ENCODE data around the gene CCDC69. TPM values are rescaled to one million over a fixed set of nuclear protein-coding genes. Genes with fewer than 3 reads are reported as not detected.
A peak's percentile ranks its signal among the peaks of the same experiment; 100 is the strongest.
"Not testable (repeated sequence)": the region's sequence is repeated elsewhere in the genome, so short reads cannot be mapped to it uniquely, and the experiment has no call there.

CCDC69 gene
- total RNA-seq, 2 experiments from 2014 or later: 87.6 to 92.7 TPM

DNA sequence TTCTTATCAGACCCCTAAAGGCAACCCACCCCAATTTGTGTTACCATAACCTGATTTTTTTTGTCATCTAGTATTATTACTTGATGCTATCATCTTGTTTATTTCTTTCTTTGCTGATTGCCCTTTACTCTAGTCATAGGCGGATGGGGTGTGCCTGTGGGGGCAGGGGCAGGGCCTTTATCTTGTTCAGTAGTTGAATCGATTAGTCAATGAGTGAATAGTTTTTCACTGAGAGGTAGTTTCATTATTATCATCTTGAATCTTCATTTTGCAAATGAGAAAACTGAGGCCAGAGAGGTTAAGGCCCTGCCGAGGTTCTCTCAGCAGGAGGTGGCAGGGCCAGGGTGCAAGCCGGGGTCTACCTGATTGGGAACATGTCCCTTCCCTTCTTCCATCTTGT, 19.7 kb upstream of the CCDC69 start:
- no peak overlapping the region for H3K4me3 Mint-ChIP-seq
- peaks cover 32% of the 10 kb centered on the region for H3K4me1 Mint-ChIP-seq (ENCODE audit: low read depth)
- no peak overlapping the region for H3K27ac Mint-ChIP-seq
- H3K27me3 Mint-ChIP-seq (ENCODE audit: low read depth): no peaks in the 10 kb centered on the region
- no peak for DNase-seq
- no peaks in the 10 kb centered on the region for H3K9me3 Mint-ChIP-seq (ENCODE audit: insufficient read depth)
- POLR2A ChIA-PET: no interaction called here
- CTCF ChIA-PET: interaction anchor here (0.5 kb wide), 1 partner anchor 9 kb away, joined by 3 read pairs; no protein-coding TSS in a partner anchor
- no peak for ATAC-seq
- H3K36me3 Mint-ChIP-seq (ENCODE audit: low read depth): no peaks in the 10 kb centered on the region

DNA sequence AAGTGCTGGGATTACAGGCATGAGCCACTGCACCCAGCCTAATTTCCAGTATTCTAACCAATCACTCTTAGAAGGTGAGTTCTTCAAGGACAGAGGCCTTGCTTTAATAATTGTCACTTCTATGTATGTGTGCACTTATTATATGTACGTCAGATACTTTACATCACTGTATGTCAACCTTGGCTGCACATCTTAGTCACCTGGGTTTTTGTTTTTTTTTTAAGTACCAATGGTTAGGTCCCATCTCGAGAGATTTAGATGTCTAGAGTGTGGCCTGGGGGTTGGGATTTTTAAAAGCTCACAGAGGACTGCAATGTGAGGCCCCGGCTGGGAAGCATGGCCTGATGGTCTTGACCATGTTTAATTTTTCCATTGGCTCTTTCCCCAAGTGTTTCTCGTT, 19.2 kb upstream of the CCDC69 start:
- ChIA-PET CTCF (interaction anchor here (0.5 to 9.0 kb wide), 4 partner anchors 9 to 127 kb away, joined by 3 to 133 read pairs (median 3); partner anchors contain the start of gene CCDC69), POLR2A (interaction anchor here (0.6 to 1.3 kb wide), 2 partner anchors 31 to 162 kb away, joined by 3 to 4 read pairs; partner anchors contain the start of gene TNIP1)
- Mint-ChIP-seq H3K9me3 (ENCODE audit: insufficient read depth) (no peaks in the 10 kb centered on the region), H3K27ac (no peak overlapping the region), H3K27me3 (ENCODE audit: low read depth) (no peaks in the 10 kb centered on the region), H3K4me1 (ENCODE audit: low read depth) (peaks cover 36% of the 10 kb centered on the region), H3K4me3 (no peak overlapping the region), H3K36me3 (ENCODE audit: low read depth) (no peaks in the 10 kb centered on the region)
- DNase-seq (no peak), ATAC-seq (no peak)

GRCh38 chr5:151240924-151241635, 17.2 kb upstream of the CCDC69 start:
- CTCF ChIA-PET: interaction anchor here (0.5 to 9.0 kb wide), 13 partner anchors 11 to 155 kb away, joined by 3 to 133 read pairs (median 4); partner anchors contain the start of genes CCDC69 and GM2A
- Mint-ChIP-seq H3K27ac (no peak overlapping the region), H3K36me3 (ENCODE audit: low read depth) (no peaks in the 10 kb centered on the region), H3K4me1 (ENCODE audit: low read depth) (peaks cover 42% of the 10 kb centered on the region), H3K4me3 (no peak overlapping the region), H3K27me3 (ENCODE audit: low read depth) (no peaks in the 10 kb centered on the region), H3K9me3 (ENCODE audit: insufficient read depth) (no peaks in the 10 kb centered on the region)
- DNase-seq (no peak), ATAC-seq (no peak)
- POLR2A ChIA-PET: interaction anchor here (0.7 to 1.3 kb wide), 3 partner anchors 97 to 828 kb away, joined by 3 to 5 read pairs (median 3); partner anchors contain the start of gene CD74

GRCh38 chr5:151240268-151240835, 16.5 kb upstream of the CCDC69 start:
- H3K27me3 Mint-ChIP-seq (ENCODE audit: low read depth); ATAC-seq; H3K9me3 Mint-ChIP-seq (ENCODE audit: insufficient read depth); DNase-seq; H3K4me3 Mint-ChIP-seq; H3K27ac Mint-ChIP-seq; H3K36me3 Mint-ChIP-seq (ENCODE audit: low read depth): not testable (repeated sequence)
- POLR2A ChIA-PET: interaction anchor here (0.7 to 0.8 kb wide), 2 partner anchors 116 to 828 kb away, joined by 3 to 5 read pairs; partner anchors contain the start of gene CD74
- CTCF ChIA-PET: interaction anchor here (0.8 to 9.0 kb wide), 10 partner anchors 9 to 117 kb away, joined by 3 to 133 read pairs (median 5); partner anchors contain the start of genes CCDC69 and GM2A
- peaks cover 40% of the 10 kb centered on the region for H3K4me1 Mint-ChIP-seq (ENCODE audit: low read depth)

- ChIA-PET POLR2A (interaction anchor here (0.6 kb wide), 2 partner anchors 75 to 124 kb away, joined by 3 to 4 read pairs; no protein-coding TSS in a partner anchor), CTCF (interaction anchor here (0.9 to 9.0 kb wide), 26 partner anchors 8 to 188 kb away, joined by 3 to 133 read pairs (median 6); partner anchors contain the start of genes ANXA6, CCDC69 and GM2A)
- no peaks in the 10 kb centered on the region for H3K9me3 Mint-ChIP-seq (ENCODE audit: insufficient read depth)
- no peaks in the 10 kb centered on the region for H3K27me3 Mint-ChIP-seq (ENCODE audit: low read depth)
- H3K27ac Mint-ChIP-seq: no peak overlapping the region
- ATAC-seq (peak; percentile 70), DNase-seq (peak; percentile 72)
- no peak overlapping the region for H3K4me3 Mint-ChIP-seq
- H3K4me1 Mint-ChIP-seq (ENCODE audit: low read depth): peaks cover 46% of the 10 kb centered on the region
- H3K36me3 Mint-ChIP-seq (ENCODE audit: low read depth): no peaks in the 10 kb centered on the region
These were observed 15.5 kb upstream of the CCDC69 start for GRCh38 chr5:151239237-151239861.

DNA sequence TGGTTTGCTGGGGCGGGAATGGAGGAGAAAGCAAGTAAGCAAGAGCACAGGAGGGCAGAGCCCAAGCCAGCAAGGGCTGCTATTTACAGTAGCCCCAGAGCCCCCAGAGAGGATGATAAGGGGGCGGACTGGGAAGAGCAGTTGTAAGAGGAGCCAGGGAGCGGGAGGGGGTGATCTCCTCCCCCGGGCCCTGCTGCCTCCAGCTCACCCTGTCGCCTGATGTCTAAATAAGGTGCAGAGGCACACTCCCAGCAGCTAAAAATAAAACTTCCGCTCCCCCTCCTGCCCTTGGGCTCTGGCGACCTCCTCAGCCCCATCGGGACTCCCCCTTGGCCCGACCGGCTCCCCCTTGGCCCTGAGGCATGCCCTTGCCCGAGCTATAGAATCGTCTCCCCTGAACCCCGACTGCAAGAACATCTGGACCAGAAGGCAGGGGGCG, 14.4 kb upstream of the CCDC69 start:
- ChIA-PET CTCF (interaction anchor here (0.7 to 9.0 kb wide), 31 partner anchors 9 to 285 kb away, joined by 3 to 133 read pairs (median 5); partner anchors contain the start of genes ANXA6, CCDC69 and GM2A), POLR2A (interaction anchor here (0.6 to 0.9 kb wide), 5 partner anchors 10 to 112 kb away, joined by 3 to 4 read pairs (median 3); partner anchors contain the start of gene CCDC69)
- H3K27me3 Mint-ChIP-seq (ENCODE audit: low read depth): no peaks in the 10 kb centered on the region
- no peaks in the 10 kb centered on the region for H3K9me3 Mint-ChIP-seq (ENCODE audit: insufficient read depth)
- H3K27ac Mint-ChIP-seq: peak overlapping the region; percentile 53
- ATAC-seq (peak; percentile 41), DNase-seq (no peak)
- no peaks in the 10 kb centered on the region for H3K36me3 Mint-ChIP-seq (ENCODE audit: low read depth)
- H3K4me3 Mint-ChIP-seq: peak overlapping the region; percentile 19
- H3K4me1 Mint-ChIP-seq (ENCODE audit: low read depth): peaks cover 47% of the 10 kb centered on the region

- ATAC-seq (no peak), DNase-seq (no peak)
- ChIA-PET POLR2A (interaction anchor here (0.6 to 0.9 kb wide), 4 partner anchors 9 to 111 kb away, joined by 3 to 4 read pairs (median 3); no protein-coding TSS in a partner anchor), CTCF (interaction anchor here (0.6 to 9.0 kb wide), 21 partner anchors 10 to 286 kb away, joined by 3 to 133 read pairs (median 7); partner anchors contain the start of genes CCDC69 and GM2A)
- Mint-ChIP-seq H3K27me3 (ENCODE audit: low read depth) (no peaks in the 10 kb centered on the region), H3K9me3 (ENCODE audit: insufficient read depth) (no peaks in the 10 kb centered on the region), H3K4me3 (no peak overlapping the region), H3K4me1 (ENCODE audit: low read depth) (peaks cover 51% of the 10 kb centered on the region), H3K36me3 (ENCODE audit: low read depth) (no peaks in the 10 kb centered on the region), H3K27ac (no peak overlapping the region)
These were observed 13.8 kb upstream of the CCDC69 start for GRCh38 chr5:151237685-151238084.

DNA sequence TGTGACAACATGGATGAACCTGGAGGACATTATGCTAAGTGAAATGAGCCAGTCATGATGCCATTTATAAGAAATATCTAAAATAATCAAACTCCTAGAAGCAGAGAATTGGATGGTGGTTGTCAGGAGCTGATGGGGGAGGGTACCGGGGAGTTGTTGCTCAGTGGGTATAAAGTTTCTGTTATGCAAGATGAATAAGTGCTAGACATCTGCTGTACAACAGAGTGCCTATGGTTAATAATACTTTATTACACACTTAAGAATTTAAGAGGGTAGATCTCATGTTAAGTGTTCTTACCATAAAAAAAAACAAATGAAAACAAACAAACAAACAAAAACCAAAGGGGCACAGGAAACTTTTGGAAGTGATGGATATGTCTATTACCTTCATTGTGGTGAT, 13.0 kb upstream of the CCDC69 start:
- H3K27me3 Mint-ChIP-seq (ENCODE audit: low read depth): no peaks in the 10 kb centered on the region

DNA sequence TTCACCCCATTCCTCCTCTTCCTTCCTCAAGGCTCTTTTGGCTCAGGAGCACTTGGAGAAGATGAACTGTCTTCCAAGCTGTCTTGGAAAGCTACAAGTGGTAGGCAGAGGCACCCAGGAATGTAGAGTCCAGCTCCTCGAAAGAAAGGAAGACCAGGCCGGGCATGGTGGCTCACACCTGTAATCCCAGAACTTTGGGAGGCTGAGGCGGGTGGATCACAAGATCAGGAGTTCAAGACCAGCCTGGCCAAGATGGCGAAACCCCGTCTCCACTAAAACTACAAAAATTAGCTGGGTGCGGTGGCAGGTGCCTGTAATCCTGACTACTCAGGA, 11.3 kb upstream of the CCDC69 start:
- not testable (repeated sequence) for ATAC-seq; H3K27me3 Mint-ChIP-seq (ENCODE audit: low read depth); H3K36me3 Mint-ChIP-seq (ENCODE audit: low read depth); DNase-seq; H3K9me3 Mint-ChIP-seq (ENCODE audit: insufficient read depth); H3K4me3 Mint-ChIP-seq
- H3K4me1 Mint-ChIP-seq (ENCODE audit: low read depth): peaks cover 49% of the 10 kb centered on the region
- ChIA-PET CTCF (interaction anchor here (1.0 to 9.0 kb wide), 6 partner anchors 12 to 109 kb away, joined by 3 to 133 read pairs (median 9); partner anchors contain the start of gene CCDC69), POLR2A (interaction anchor here (1.3 to 2.0 kb wide), 6 partner anchors 12 to 66 kb away, joined by 3 to 12 read pairs (median 5); partner anchors contain the start of genes CCDC69 and GM2A)
- peak overlapping the region; percentile 44 for H3K27ac Mint-ChIP-seq

More for the DNA sequence above, 13.0 kb upstream of the CCDC69 start:
- H3K4me3 Mint-ChIP-seq: no peak overlapping the region
- POLR2A ChIA-PET: no interaction called here
- H3K9me3 Mint-ChIP-seq (ENCODE audit: insufficient read depth): no peaks in the 10 kb centered on the region
- ATAC-seq (no peak), DNase-seq (no peak)
- peaks cover 53% of the 10 kb centered on the region for H3K4me1 Mint-ChIP-seq (ENCODE audit: low read depth)
- CTCF ChIA-PET: interaction anchor here (0.6 to 9.0 kb wide), 5 partner anchors 14 to 111 kb away, joined by 3 to 133 read pairs (median 22); partner anchors contain the start of gene CCDC69
- no peak overlapping the region for H3K27ac Mint-ChIP-seq
- H3K36me3 Mint-ChIP-seq (ENCODE audit: low read depth): no peaks in the 10 kb centered on the region

DNA sequence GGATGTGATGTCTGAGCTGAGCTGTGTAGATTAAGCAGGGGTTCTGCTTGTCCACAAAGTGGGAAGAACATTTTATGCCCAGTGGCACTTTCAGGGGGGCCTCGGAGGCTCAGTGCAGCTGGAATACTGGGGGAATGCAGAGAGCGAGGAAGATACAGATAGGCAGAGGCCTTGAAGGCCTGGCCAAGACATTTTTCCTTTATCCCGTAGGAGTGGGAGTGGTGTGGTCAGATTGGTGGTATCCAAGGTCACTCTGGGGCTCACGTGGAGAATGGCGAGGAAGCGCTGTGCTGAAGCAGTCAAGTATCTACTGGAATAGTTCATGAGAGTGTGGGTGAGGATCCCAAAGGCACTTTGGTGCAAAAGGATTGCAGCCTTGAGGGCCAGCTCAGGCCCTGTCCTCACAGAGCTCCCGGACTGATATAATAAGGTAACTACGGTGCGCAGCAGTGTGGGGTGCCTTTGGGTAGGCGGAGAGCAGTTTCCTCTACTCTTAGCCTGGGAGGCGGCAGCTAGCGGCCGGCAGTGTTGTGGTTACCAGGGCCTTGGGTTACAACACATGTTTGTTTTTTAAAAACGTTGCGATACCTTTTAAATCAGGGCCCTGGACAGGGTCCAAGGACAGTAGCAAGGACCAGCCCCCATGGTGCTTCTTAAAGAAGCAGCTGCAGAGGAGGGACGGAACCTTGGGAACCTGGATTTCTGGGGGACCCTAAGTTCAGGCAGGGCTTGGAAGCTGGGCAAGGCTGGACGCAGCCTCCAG, 10.8 kb upstream of the CCDC69 start:
- peak; percentile 61 for DNase-seq
- ChIA-PET CTCF (interaction anchor here (1.0 to 9.0 kb wide), 6 partner anchors 12 to 109 kb away, joined by 3 to 133 read pairs (median 9); partner anchors contain the start of gene CCDC69), POLR2A (interaction anchor here (0.7 to 2.0 kb wide), 8 partner anchors 12 to 735 kb away, joined by 3 to 12 read pairs (median 4); partner anchors contain the start of genes CCDC69, GM2A and RBM22)
- Mint-ChIP-seq H3K27ac (peak overlapping the region; percentile 8), H3K4me3 (no peak overlapping the region), H3K4me1 (ENCODE audit: low read depth) (peaks cover 49% of the 10 kb centered on the region), H3K27me3 (ENCODE audit: low read depth) (no peaks in the 10 kb centered on the region), H3K36me3 (ENCODE audit: low read depth) (no peaks in the 10 kb centered on the region), H3K9me3 (ENCODE audit: insufficient read depth) (no peaks in the 10 kb centered on the region)
- ATAC-seq: peak; percentile 78

All from activated CD8-positive, alpha-beta T cell treated with anti-CD3 and anti-CD28 coated beads, Interleukin-2, amount 10 ng/mL, durations not matched to agents 7 days and 5 days (primary cell).